ENCODE data around the gene HMX3. TPM values are rescaled to one million over a fixed set of nuclear protein-coding genes. Genes with fewer than 3 reads are reported as not detected.

Gene HMX3
- total RNA-seq, 1 donor from 2014 or later, result not detected

- peaks cover 25% of the 10 kb centered on the region for H3K9me3 Mint-ChIP-seq (ENCODE audit: unreplicated experiment)
- Histone ChIP-seq H3K4me2 (ENCODE audit: low read length) (no peak overlapping the region), H3K9me3 (ENCODE audit: insufficient read depth, low read depth, low read length) (peaks cover 1% of the 10 kb centered on the region), H4K20me1 (ENCODE audit: insufficient read depth, low read length) (peaks cover 29% of the 10 kb centered on the region), H3K36me3 (ENCODE audit: insufficient read depth, low read length) (no peaks in the 10 kb centered on the region), H3K27ac (ENCODE audit: low read depth, low read length) (no peak overlapping the region), H3K27me3 (ENCODE audit: insufficient read depth, low read length) (peaks cover 96% of the 10 kb centered on the region), H2AFZ (ENCODE audit: low read depth, low read length) (no peak overlapping the region), H3K4me3 (ENCODE audit: insufficient read depth, low read depth, low read length) (no peak overlapping the region), H3K4me1 (ENCODE audit: insufficient read depth, low read length) (no peaks in the 10 kb centered on the region), H3K79me2 (ENCODE audit: insufficient read depth, low read length) (no peaks in the 10 kb centered on the region), H3K9ac (ENCODE audit: low read length) (no peak overlapping the region)
- H3K4me3 Mint-ChIP-seq (ENCODE audit: unreplicated experiment), result no peak overlapping the region
- peaks cover 73% of the 10 kb centered on the region for H3K27me3 Mint-ChIP-seq (ENCODE audit: low read depth, unreplicated experiment)
- no peaks in the 10 kb centered on the region for H3K4me1 Mint-ChIP-seq (ENCODE audit: low read depth, unreplicated experiment)
- FAIRE-seq, result no peak
- H3K27ac Mint-ChIP-seq (ENCODE audit: unreplicated experiment), result no peak overlapping the region
- DNase-seq (ENCODE audit: low read depth), result no peak
- TF ChIP-seq, protein P1, sequence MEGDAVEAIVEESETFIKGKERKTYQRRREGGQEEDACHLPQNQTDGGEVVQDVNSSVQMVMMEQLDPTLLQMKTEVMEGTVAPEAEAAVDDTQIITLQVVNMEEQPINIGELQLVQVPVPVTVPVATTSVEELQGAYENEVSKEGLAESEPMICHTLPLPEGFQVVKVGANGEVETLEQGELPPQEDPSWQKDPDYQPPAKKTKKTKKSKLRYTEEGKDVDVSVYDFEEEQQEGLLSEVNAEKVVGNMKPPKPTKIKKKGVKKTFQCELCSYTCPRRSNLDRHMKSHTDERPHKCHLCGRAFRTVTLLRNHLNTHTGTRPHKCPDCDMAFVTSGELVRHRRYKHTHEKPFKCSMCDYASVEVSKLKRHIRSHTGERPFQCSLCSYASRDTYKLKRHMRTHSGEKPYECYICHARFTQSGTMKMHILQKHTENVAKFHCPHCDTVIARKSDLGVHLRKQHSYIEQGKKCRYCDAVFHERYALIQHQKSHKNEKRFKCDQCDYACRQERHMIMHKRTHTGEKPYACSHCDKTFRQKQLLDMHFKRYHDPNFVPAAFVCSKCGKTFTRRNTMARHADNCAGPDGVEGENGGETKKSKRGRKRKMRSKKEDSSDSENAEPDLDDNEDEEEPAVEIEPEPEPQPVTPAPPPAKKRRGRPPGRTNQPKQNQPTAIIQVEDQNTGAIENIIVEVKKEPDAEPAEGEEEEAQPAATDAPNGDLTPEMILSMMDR (IDR thresholded peaks at IDR 0.05; ENCODE audit: insufficient read depth, low read depth, low read length), result no peak
- TF ChIP-seq EZH2 (IDR thresholded peaks at IDR 0.05; ENCODE audit: insufficient read depth, low read length), result no peak
- peaks cover 2% of the 10 kb centered on the region for H3K36me3 Mint-ChIP-seq (ENCODE audit: low read depth, unreplicated experiment)
Observed at GRCh38 chr10:123144697-123145541, 9.1 kb downstream of the HMX3 start.

GRCh38 chr10:123145542-123146012 is 9.8 kb downstream of the HMX3 start:
- no peaks in the 10 kb centered on the region for H3K36me3 ChIP-seq (ENCODE audit: insufficient read depth, low read length)
- H3K4me1 ChIP-seq (ENCODE audit: insufficient read depth, low read length), result peaks cover under 1% of the 10 kb centered on the region
- no peaks in the 10 kb centered on the region for H3K9me3 ChIP-seq (ENCODE audit: insufficient read depth, low read depth, low read length)
- FAIRE-seq, result no peak
- no peak overlapping the region for H3K4me3 Mint-ChIP-seq (ENCODE audit: unreplicated experiment)
- H3K4me2 ChIP-seq (ENCODE audit: low read length), result no peak overlapping the region
- H3K27me3 ChIP-seq (ENCODE audit: insufficient read depth, low read length), result peaks cover 96% of the 10 kb centered on the region
- peaks cover 25% of the 10 kb centered on the region for H4K20me1 ChIP-seq (ENCODE audit: insufficient read depth, low read length)
- H3K27me3 Mint-ChIP-seq (ENCODE audit: low read depth, unreplicated experiment), result peaks cover 73% of the 10 kb centered on the region
- no peak overlapping the region for H3K27ac Mint-ChIP-seq (ENCODE audit: unreplicated experiment)
- no peak overlapping the region for H3K9ac ChIP-seq (ENCODE audit: low read length)
- H3K27ac ChIP-seq (ENCODE audit: low read depth, low read length), result no peak overlapping the region
- H3K9me3 Mint-ChIP-seq (ENCODE audit: unreplicated experiment), result peaks cover 26% of the 10 kb centered on the region
- H3K4me1 Mint-ChIP-seq (ENCODE audit: low read depth, unreplicated experiment), result no peaks in the 10 kb centered on the region
- no peak for DNase-seq (ENCODE audit: low read depth)
- no peaks in the 10 kb centered on the region for H3K79me2 ChIP-seq (ENCODE audit: insufficient read depth, low read length)
- H3K4me3 ChIP-seq (ENCODE audit: insufficient read depth, low read depth, low read length), result no peak overlapping the region
- H3K36me3 Mint-ChIP-seq (ENCODE audit: low read depth, unreplicated experiment), result peaks cover 4% of the 10 kb centered on the region
- H2AFZ ChIP-seq (ENCODE audit: low read depth, low read length), result no peak overlapping the region
- TF ChIP-seq, protein P1 (IDR thresholded peaks at IDR 0.05; ENCODE audit: insufficient read depth, low read depth, low read length), result no peak
- no peak for TF ChIP-seq EZH2 (IDR thresholded peaks at IDR 0.05; ENCODE audit: insufficient read depth, low read length)
